PFSK-1 (cell line): ENCODE results near the gene FAT1.

Experiments
- FOXP2 ChIP-seq: optimal IDR thresholded peaks from 2 replicates; pipeline ENCODE3; 2011; ENCODE audit warnings: borderline replicate concordance, control low read depth, inconsistent platforms; ENCODE audit not compliant: insufficient read depth; ENCODE audit errors: extremely low read length, extremely low read depth
- POLR2AphosphoS5 ChIP-seq: IDR thresholded peaks from 2 replicates; pipeline ENCODE4 v1.6.1; 2012; ENCODE audit warnings: low read depth, mild to moderate bottlenecking, control low read depth, low read length, moderate library complexity
- REST ChIP-seq, 2 experiments: IDR thresholded peaks; 2 replicates each; pipeline versions ENCODE4 v1.6.1 to v1.8.0; 2011 to 2012; ENCODE audit warnings: low read depth in 2 of 2, low read length in 2 of 2, control low read depth in 1 of 2, inconsistent platforms in 1 of 2, mild to moderate bottlenecking in 1 of 2, moderate library complexity in 1 of 2; ENCODE audit not compliant: insufficient read depth in 1 of 2
- SIN3A ChIP-seq: IDR thresholded peaks from 2 replicates; pipeline ENCODE4 v1.6.1; 2012; ENCODE audit warnings: mild to moderate bottlenecking, low read length, moderate library complexity, borderline replicate concordance; ENCODE audit not compliant: insufficient read depth
- TAF1 ChIP-seq: IDR thresholded peaks from 2 replicates; pipeline ENCODE4 v1.6.1; 2012; ENCODE audit warnings: low read length, control low read depth, borderline replicate concordance; ENCODE audit not compliant: insufficient read depth

FAT1 gene

GRCh38 chr4:186643501-186644310 is 80.0 kb downstream of the FAT1 start:
- TF ChIP-seq TAF1: no peak
- no peak for TF ChIP-seq FOXP2
- TF ChIP-seq REST (IDR thresholded peaks at IDR 0.05; ENCODE audit: insufficient read depth in 1 of 2, low read depth in 2 of 2, low read length in 2 of 2): no peak
- TF ChIP-seq SIN3A: no peak
- no peak for TF ChIP-seq POLR2AphosphoS5

GRCh38 chr4:186642998-186643397 is 80.7 kb downstream of the FAT1 start:
- TF ChIP-seq POLR2AphosphoS5: no peak
- no peak for TF ChIP-seq TAF1
- TF ChIP-seq FOXP2: no peak
- no peak for TF ChIP-seq REST (IDR thresholded peaks at IDR 0.05; ENCODE audit: insufficient read depth in 1 of 2, low read depth in 2 of 2, low read length in 2 of 2)
- TF ChIP-seq SIN3A: no peak

- TF ChIP-seq SIN3A: no peak
- TF ChIP-seq REST (IDR thresholded peaks at IDR 0.05; ENCODE audit: insufficient read depth in 1 of 2, low read depth in 2 of 2, low read length in 2 of 2): no peak
- TF ChIP-seq FOXP2: no peak
- no peak for TF ChIP-seq TAF1
- no peak for TF ChIP-seq POLR2AphosphoS5
Observed at GRCh38 chr4:186642530-186642929, 81.1 kb downstream of the FAT1 start.

GRCh38 chr4:186634591-186635128 is 89.0 kb downstream of the FAT1 start:
- TF ChIP-seq FOXP2 (no peak), SIN3A (no peak), REST (IDR thresholded peaks at IDR 0.05; ENCODE audit: insufficient read depth in 1 of 2, low read depth in 2 of 2, low read length in 2 of 2) (no peak), POLR2AphosphoS5 (no peak), TAF1 (no peak)
